ENCODE data around the gene BAG5. TPM values are rescaled to one million over a fixed set of nuclear protein-coding genes. Genes with fewer than 3 reads are reported as not detected.

BAG5 gene
- total and polyA plus RNA-seq, 2 donors (not counting 1 experiment from before 2014, with no cell fraction given), result 7.4 to 31.6 TPM

GRCh38 chr14:103536693-103537092 lies 25.8 kb downstream of the BAG5 start:
- peaks cover 10% of the 10 kb centered on the region for H4K20me1 ChIP-seq (ENCODE audit: control insufficient read depth, insufficient read depth, low read length, poor library complexity, severe bottlenecking)
- Mint-ChIP-seq H3K4me1 (no peaks in the 10 kb centered on the region), H3K4me3 (no peak overlapping the region), H3K27ac (no peak overlapping the region), H3K9me3 (ENCODE audit: insufficient read depth) (no peaks in the 10 kb centered on the region), H3K27me3 (no peaks in the 10 kb centered on the region)
- H3K4me2 ChIP-seq (replicated peaks; ENCODE audit: low read depth, low read length, poor library complexity, severe bottlenecking), result no peak overlapping the region
- no peak overlapping the region for H3K9ac ChIP-seq (ENCODE audit: low read length)
- ChIA-PET POLR2A (no interaction called here), CTCF (interaction anchor here (1.0 to 6.0 kb wide), 2 partner anchors 10 to 17 kb away, joined by 3 to 24 read pairs; no protein-coding TSS in a partner anchor)
- H3K4me1 ChIP-seq (ENCODE audit: control insufficient read depth in 2 of 2, insufficient read depth in 2 of 2, low read length in 2 of 2), result no peaks in the 10 kb centered on the region
- H3K27ac ChIP-seq (ENCODE audit: low read length in 2 of 2), result no peak overlapping the region
- no peaks in the 10 kb centered on the region for H3K79me2 ChIP-seq (ENCODE audit: control insufficient read depth, insufficient read depth, low read length)
- no peak overlapping the region for H2AFZ ChIP-seq (ENCODE audit: insufficient read depth, low read depth, low read length, poor library complexity, severe bottlenecking)
- H3K4me3 ChIP-seq (ENCODE audit: control extremely low read depth in 1 of 5, extremely low read depth in 1 of 5, insufficient read depth in 1 of 5, low read depth in 2 of 5, low read length in 4 of 5), result no peak overlapping the region
- H3K27me3 ChIP-seq (replicated peaks in 1 of 4; ENCODE audit: control extremely low read depth in 1 of 4, control insufficient read depth in 3 of 4, insufficient read depth in 4 of 4, low read length in 3 of 4), result no peaks in the 10 kb centered on the region
- no peaks in the 10 kb centered on the region for H3K9me3 ChIP-seq (ENCODE audit: control extremely low read depth in 1 of 3, control insufficient read depth in 2 of 3, insufficient read depth in 1 of 3, low read length in 2 of 3)
- TF ChIP-seq, protein P1, sequence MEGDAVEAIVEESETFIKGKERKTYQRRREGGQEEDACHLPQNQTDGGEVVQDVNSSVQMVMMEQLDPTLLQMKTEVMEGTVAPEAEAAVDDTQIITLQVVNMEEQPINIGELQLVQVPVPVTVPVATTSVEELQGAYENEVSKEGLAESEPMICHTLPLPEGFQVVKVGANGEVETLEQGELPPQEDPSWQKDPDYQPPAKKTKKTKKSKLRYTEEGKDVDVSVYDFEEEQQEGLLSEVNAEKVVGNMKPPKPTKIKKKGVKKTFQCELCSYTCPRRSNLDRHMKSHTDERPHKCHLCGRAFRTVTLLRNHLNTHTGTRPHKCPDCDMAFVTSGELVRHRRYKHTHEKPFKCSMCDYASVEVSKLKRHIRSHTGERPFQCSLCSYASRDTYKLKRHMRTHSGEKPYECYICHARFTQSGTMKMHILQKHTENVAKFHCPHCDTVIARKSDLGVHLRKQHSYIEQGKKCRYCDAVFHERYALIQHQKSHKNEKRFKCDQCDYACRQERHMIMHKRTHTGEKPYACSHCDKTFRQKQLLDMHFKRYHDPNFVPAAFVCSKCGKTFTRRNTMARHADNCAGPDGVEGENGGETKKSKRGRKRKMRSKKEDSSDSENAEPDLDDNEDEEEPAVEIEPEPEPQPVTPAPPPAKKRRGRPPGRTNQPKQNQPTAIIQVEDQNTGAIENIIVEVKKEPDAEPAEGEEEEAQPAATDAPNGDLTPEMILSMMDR (IDR thresholded peaks at IDR 0.05), result no peak
- no peak for TF ChIP-seq EZH2 (IDR thresholded peaks at IDR 0.05; ENCODE audit: borderline replicate concordance, insufficient read depth, low read depth, low read length, poor library complexity, severe bottlenecking)
- no peak for DNase-seq
- 91% methylated on average over 8 of the region's 9 CpGs for WGBS (ENCODE audit: insufficient coverage)
- intact Hi-C loops (cut with micrococcal nuclease), result no loop called here
- ATAC-seq (ENCODE audit: low read depth), result no peak
- peaks cover 0 to 6% of the 10 kb centered on the region in 2 experiments for H3K36me3 ChIP-seq (replicated peaks in 1 of 2; ENCODE audit: control extremely low read depth in 1 of 2, control insufficient read depth in 1 of 2, extremely low read depth in 1 of 2, insufficient read depth in 2 of 2, low read length in 1 of 2)

- Mint-ChIP-seq H3K27ac (no peak overlapping the region), H3K9me3 (ENCODE audit: insufficient read depth) (no peaks in the 10 kb centered on the region), H3K27me3 (no peaks in the 10 kb centered on the region), H3K4me3 (no peak overlapping the region), H3K4me1 (peaks cover 5% of the 10 kb centered on the region)
- POLR2A ChIA-PET, result no interaction called here
- ATAC-seq (ENCODE audit: low read depth) (no peak), DNase-seq (no peak)
- Histone ChIP-seq H3K4me2 (replicated peaks; ENCODE audit: low read depth, low read length, poor library complexity, severe bottlenecking) (no peak overlapping the region), H3K4me3 (ENCODE audit: control extremely low read depth in 1 of 5, extremely low read depth in 1 of 5, insufficient read depth in 1 of 5, low read depth in 2 of 5, low read length in 4 of 5) (no peak overlapping the region), H3K27ac (ENCODE audit: low read length in 2 of 2) (no peak overlapping the region), H2AFZ (ENCODE audit: insufficient read depth, low read depth, low read length, poor library complexity, severe bottlenecking) (no peak overlapping the region), H3K27me3 (replicated peaks in 1 of 4; ENCODE audit: control extremely low read depth in 1 of 4, control insufficient read depth in 3 of 4, insufficient read depth in 4 of 4, low read length in 3 of 4) (no peaks in the 10 kb centered on the region), H3K36me3 (replicated peaks in 1 of 2; ENCODE audit: control extremely low read depth in 1 of 2, control insufficient read depth in 1 of 2, extremely low read depth in 1 of 2, insufficient read depth in 2 of 2, low read length in 1 of 2) (peaks cover 0 to 9% of the 10 kb centered on the region in 2 experiments), H4K20me1 (ENCODE audit: control insufficient read depth, insufficient read depth, low read length, poor library complexity, severe bottlenecking) (peaks cover 16% of the 10 kb centered on the region), H3K4me1 (ENCODE audit: control insufficient read depth in 2 of 2, insufficient read depth in 2 of 2, low read length in 2 of 2) (peaks cover 0 to 3% of the 10 kb centered on the region in 2 donors), H3K79me2 (ENCODE audit: control insufficient read depth, insufficient read depth, low read length) (peaks cover 5% of the 10 kb centered on the region), H3K9ac (ENCODE audit: low read length) (no peak overlapping the region), H3K9me3 (ENCODE audit: control extremely low read depth in 1 of 3, control insufficient read depth in 2 of 3, insufficient read depth in 1 of 3, low read length in 2 of 3) (no peaks in the 10 kb centered on the region)
- 89% methylated on average over 11 of the region's 11 CpGs for WGBS (ENCODE audit: insufficient coverage)
- CTCF ChIA-PET, result interaction anchor here (6.0 kb wide), 1 partner anchor 16 kb away, joined by 24 read pairs; no protein-coding TSS in a partner anchor
- intact Hi-C loops (cut with micrococcal nuclease), result no loop called here
- TF ChIP-seq EZH2 (IDR thresholded peaks at IDR 0.05; ENCODE audit: borderline replicate concordance, insufficient read depth, low read depth, low read length, poor library complexity, severe bottlenecking), result no peak
- TF ChIP-seq, protein P1 (IDR thresholded peaks at IDR 0.05), result no peak
Measured at GRCh38 chr14:103535891-103536565, 26.4 kb downstream of the BAG5 start.

Measured in B cell (primary cell).